ENCODE measurements around the gene SESN1. TPM values are rescaled to one million over a fixed set of nuclear protein-coding genes. Genes with fewer than 3 reads are reported as not detected.
A peak's percentile ranks its signal among the peaks of the same experiment; 100 is the strongest.

Gene SESN1
- polyA plus RNA-seq, 1 donor (not counting 4 experiments of a cell fraction or from before 2014, with no cell fraction given), result 21.4 TPM

GRCh38 chr6:108947114-108947854 is 147.4 kb downstream of the SESN1 start:
- H2AFZ ChIP-seq (ENCODE audit: control insufficient read depth, low read length), result peak overlapping the region; percentile 17
- H3K27ac ChIP-seq (ENCODE audit: control insufficient read depth, insufficient read depth, low read length), result peak overlapping the region; percentile 66
- DNase-seq (ENCODE audit: low read depth, low spot score) (peak; percentile 84), FAIRE-seq (peak; percentile 52)
- no peaks in the 10 kb centered on the region for H3K36me3 ChIP-seq (ENCODE audit: control insufficient read depth in 2 of 2, extremely low read depth in 1 of 2, insufficient read depth in 2 of 2, low read length in 2 of 2)
- dilution Hi-C loops (cut with MboI; ENCODE audit: extremely low pct_ligation_motif_present, low sequenced_read_pairs), result no loop called here
- TF ChIP-seq CTCF (optimal IDR thresholded peaks at IDR 0.05 in 1 of 3, IDR thresholded peaks at IDR 0.05 in 1 of 3, conservative IDR thresholded peaks at IDR 0.05 in 1 of 3; ENCODE audit: extremely low read depth in 1 of 3, insufficient read depth in 2 of 3, low read length in 3 of 3) (no peak), EZH2 (IDR thresholded peaks at IDR 0.05; ENCODE audit: low read length) (no peak)
- H3K9me3 ChIP-seq (ENCODE audit: control insufficient read depth, low read depth, low read length), result no peaks in the 10 kb centered on the region
- H3K79me2 ChIP-seq (ENCODE audit: control insufficient read depth, insufficient read depth, low read length), result no peaks in the 10 kb centered on the region
- H4K20me1 ChIP-seq (ENCODE audit: control insufficient read depth, extremely low read depth, insufficient read depth, low read length), result no peaks in the 10 kb centered on the region
- peak overlapping the region; percentile 76 for H3K4me2 ChIP-seq (ENCODE audit: control insufficient read depth, extremely low read depth, insufficient read depth, low read depth, low read length)
- no peak overlapping the region for H3K4me3 ChIP-seq (ENCODE audit: control insufficient read depth in 2 of 3, extremely low read depth in 1 of 3, insufficient read depth in 2 of 3, low read depth in 1 of 3, low read length in 3 of 3)
- peaks cover 64% of the 10 kb centered on the region for H3K4me1 ChIP-seq (ENCODE audit: control insufficient read depth, extremely low read depth, insufficient read depth, low read length)
- H3K9me1 ChIP-seq (ENCODE audit: control insufficient read depth, extremely low read depth, insufficient read depth, low read length), result no peaks in the 10 kb centered on the region
- no peak overlapping the region for H3K9ac ChIP-seq (ENCODE audit: control insufficient read depth, extremely low read depth, insufficient read depth, low read length)
- no peaks in the 10 kb centered on the region for H3K27me3 ChIP-seq (ENCODE audit: control insufficient read depth, extremely low read depth, insufficient read depth, low read length)

- H3K4me3 ChIP-seq (ENCODE audit: control insufficient read depth in 2 of 3, extremely low read depth in 1 of 3, insufficient read depth in 2 of 3, low read depth in 1 of 3, low read length in 3 of 3), result no peak overlapping the region
- H4K20me1 ChIP-seq (ENCODE audit: control insufficient read depth, extremely low read depth, insufficient read depth, low read length), result no peaks in the 10 kb centered on the region
- H3K36me3 ChIP-seq (ENCODE audit: control insufficient read depth in 2 of 2, extremely low read depth in 1 of 2, insufficient read depth in 2 of 2, low read length in 2 of 2), result no peaks in the 10 kb centered on the region
- no peaks in the 10 kb centered on the region for H3K27me3 ChIP-seq (ENCODE audit: control insufficient read depth, extremely low read depth, insufficient read depth, low read length)
- H3K4me2 ChIP-seq (ENCODE audit: control insufficient read depth, extremely low read depth, insufficient read depth, low read depth, low read length), result no peak overlapping the region
- peak overlapping the region; percentile 17 for H2AFZ ChIP-seq (ENCODE audit: control insufficient read depth, low read length)
- H3K4me1 ChIP-seq (ENCODE audit: control insufficient read depth, extremely low read depth, insufficient read depth, low read length), result peaks cover 62% of the 10 kb centered on the region
- H3K79me2 ChIP-seq (ENCODE audit: control insufficient read depth, insufficient read depth, low read length), result no peaks in the 10 kb centered on the region
- H3K9ac ChIP-seq (ENCODE audit: control insufficient read depth, extremely low read depth, insufficient read depth, low read length), result no peak overlapping the region
- no peak for FAIRE-seq
- dilution Hi-C loops (cut with MboI; ENCODE audit: extremely low pct_ligation_motif_present, low sequenced_read_pairs), result no loop called here
- H3K27ac ChIP-seq (ENCODE audit: control insufficient read depth, insufficient read depth, low read length), result peak overlapping the region; percentile 66
- H3K9me3 ChIP-seq (ENCODE audit: control insufficient read depth, low read depth, low read length), result no peaks in the 10 kb centered on the region
- no peaks in the 10 kb centered on the region for H3K9me1 ChIP-seq (ENCODE audit: control insufficient read depth, extremely low read depth, insufficient read depth, low read length)
- TF ChIP-seq CTCF (optimal IDR thresholded peaks at IDR 0.05 in 1 of 3, IDR thresholded peaks at IDR 0.05 in 1 of 3, conservative IDR thresholded peaks at IDR 0.05 in 1 of 3; ENCODE audit: extremely low read depth in 1 of 3, insufficient read depth in 2 of 3, low read length in 3 of 3) (no peak), EZH2 (IDR thresholded peaks at IDR 0.05; ENCODE audit: low read length) (no peak)
- no peak for DNase-seq (ENCODE audit: low read depth, low spot score)
Observed at GRCh38 chr6:108946695-108947094, 148.0 kb downstream of the SESN1 start.

All from keratinocyte (primary cell).